ENCODE data around the gene GNGT2.
"Not testable (repeated sequence)": the region's sequence is repeated elsewhere in the genome, so short reads cannot be mapped to it uniquely, and the experiment has no call there.

DNA sequence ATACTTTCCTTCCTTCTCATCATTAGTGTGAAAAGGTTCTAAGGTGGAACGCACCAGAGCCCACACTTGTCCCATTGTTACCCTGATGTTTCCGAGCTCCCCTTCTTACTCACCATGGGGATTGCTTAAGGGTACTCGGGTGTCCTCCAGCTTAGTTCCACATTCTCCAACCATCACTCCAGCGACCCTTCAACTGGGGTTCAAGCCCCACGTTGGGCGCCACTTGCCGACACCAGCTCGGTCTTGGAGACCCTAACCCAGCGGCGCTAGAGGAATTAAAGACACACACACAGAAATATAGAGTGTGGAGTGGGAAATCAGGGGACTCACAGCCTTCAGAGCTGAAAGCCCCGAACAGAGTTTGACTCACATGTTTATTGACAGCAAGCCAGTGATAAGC lies 34.4 kb downstream of the GNGT2 start:
- TF ChIP-seq, protein P1, sequence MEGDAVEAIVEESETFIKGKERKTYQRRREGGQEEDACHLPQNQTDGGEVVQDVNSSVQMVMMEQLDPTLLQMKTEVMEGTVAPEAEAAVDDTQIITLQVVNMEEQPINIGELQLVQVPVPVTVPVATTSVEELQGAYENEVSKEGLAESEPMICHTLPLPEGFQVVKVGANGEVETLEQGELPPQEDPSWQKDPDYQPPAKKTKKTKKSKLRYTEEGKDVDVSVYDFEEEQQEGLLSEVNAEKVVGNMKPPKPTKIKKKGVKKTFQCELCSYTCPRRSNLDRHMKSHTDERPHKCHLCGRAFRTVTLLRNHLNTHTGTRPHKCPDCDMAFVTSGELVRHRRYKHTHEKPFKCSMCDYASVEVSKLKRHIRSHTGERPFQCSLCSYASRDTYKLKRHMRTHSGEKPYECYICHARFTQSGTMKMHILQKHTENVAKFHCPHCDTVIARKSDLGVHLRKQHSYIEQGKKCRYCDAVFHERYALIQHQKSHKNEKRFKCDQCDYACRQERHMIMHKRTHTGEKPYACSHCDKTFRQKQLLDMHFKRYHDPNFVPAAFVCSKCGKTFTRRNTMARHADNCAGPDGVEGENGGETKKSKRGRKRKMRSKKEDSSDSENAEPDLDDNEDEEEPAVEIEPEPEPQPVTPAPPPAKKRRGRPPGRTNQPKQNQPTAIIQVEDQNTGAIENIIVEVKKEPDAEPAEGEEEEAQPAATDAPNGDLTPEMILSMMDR (conservative IDR thresholded peaks at IDR 0.05; ENCODE audit: low read length), result not testable (repeated sequence)
- not testable (repeated sequence) for TF ChIP-seq EZH2phosphoT487 (IDR thresholded peaks at IDR 0.05; ENCODE audit: borderline replicate concordance, low read depth, low read length)
